PC-3 (cell line): ENCODE data around the gene RBMS3. TPM values are rescaled to one million over a fixed set of nuclear protein-coding genes. Genes with fewer than 3 reads are reported as not detected.

Experiments
- ATAC-seq: fragments of 200-7000 bp; cut with Tn5 transposase; 2 replicates; pipeline ENCODE4 v1.9.1; 2020; ENCODE audit warnings: mild to moderate bottlenecking, moderate library complexity
- BruUV-seq: library from RNA; stranded (reverse); fragments of 400-500 nt; replicated peaks from 2 replicates; lab custom pipeline; 2021; lab: Mats Ljungman, UMichigan
- CTCF ChIA-PET: fragments of 300-600 bp; sonication (Branson Sonifier 250); formaldehyde crosslinking; loops from one replicate; lab custom pipeline; 2022; ENCODE audit warnings: antibody characterized with exemption; lab: Charles Lee
- POLR2A ChIA-PET: fragments of 300-600 bp; sonication (Branson Sonifier 250); formaldehyde crosslinking; loops from one replicate; lab custom pipeline; 2022; ENCODE audit warnings: antibody characterized with exemption; ENCODE audit not compliant: unreplicated experiment; lab: Charles Lee
- DNase-seq: peaks from one replicate; pipeline ENCODE4 v3.0.0-alpha.2; 2015
- H2AFZ ChIP-seq: fragments of 300-600 bp; sonication (generic); 2 replicates; pipeline ENCODE4 v1.6.0; 2016; ENCODE audit warnings: antibody characterized with exemption, low read length
- H3F3A ChIP-seq: fragments of 300-600 bp; sonication (generic); one replicate; pipeline ENCODE4 v1.6.0; 2017; ENCODE audit warnings: antibody characterized with exemption, low read length, control low read depth, mild to moderate bottlenecking; ENCODE audit not compliant: unreplicated experiment
- H3K27ac ChIP-seq: fragments of 300-600 bp; sonication (generic); 2 replicates; pipeline ENCODE4 v1.5.1; 2016; ENCODE audit warnings: mild to moderate bottlenecking, low read length
- H3K27me3 ChIP-seq: fragments of 300-600 bp; sonication (generic); 2 replicates; pipeline ENCODE4 v1.6.1; 2016; ENCODE audit warnings: low read length, mixed read lengths
- H3K36me3 ChIP-seq: fragments of 300-600 bp; sonication (generic); 2 replicates; pipeline ENCODE4 v1.6.1; 2016; ENCODE audit warnings: low read depth, mixed run types, low read length, mixed read lengths
- H3K4me1 ChIP-seq: fragments of 300-600 bp; sonication (generic); 2 replicates; pipeline ENCODE4 v1.5.1; 2016; ENCODE audit warnings: low read length; ENCODE audit not compliant: insufficient read depth
- H3K4me2 ChIP-seq: fragments of 300-600 bp; sonication (generic); 2 replicates; pipeline ENCODE4 v1.6.0; 2016; ENCODE audit warnings: low read length
- H3K4me3 ChIP-seq: fragments of 300-600 bp; sonication (generic); 2 replicates; pipeline ENCODE4 v1.5.1; 2016; ENCODE audit warnings: mild to moderate bottlenecking, low read length, mixed read lengths
- H3K79me2 ChIP-seq: fragments of 300-600 bp; sonication (generic); 2 replicates; pipeline ENCODE4 v1.6.1; 2017; ENCODE audit warnings: low read length, mixed read lengths
- H3K9ac ChIP-seq: fragments of 300-600 bp; sonication (generic); 2 replicates; pipeline ENCODE4 v1.6.0; 2016; ENCODE audit warnings: mild to moderate bottlenecking, low read length
- H3K9me2 ChIP-seq: fragments of 300-600 bp; sonication (generic); replicated peaks from 2 replicates; pipeline ENCODE4 v1.6.1; 2016; ENCODE audit warnings: mixed run types, low read length, mixed read lengths
- H3K9me3 ChIP-seq: fragments of 300-600 bp; sonication (generic); 2 replicates; pipeline ENCODE4 v1.6.1; 2016; ENCODE audit warnings: low read length, mixed read lengths
- H4K20me1 ChIP-seq: fragments of 300-600 bp; sonication (generic); 2 replicates; pipeline ENCODE4 v1.6.1; 2016; ENCODE audit warnings: low read length, mixed read lengths
- EZH2 ChIP-seq: fragments of 300-600 bp; sonication (generic); IDR thresholded peaks from one replicate; pipeline ENCODE4 v1.6.1; 2017; ENCODE audit warnings: antibody characterized with exemption, mild to moderate bottlenecking, low read length; ENCODE audit not compliant: unreplicated experiment
- EZH2phosphoT487 ChIP-seq: fragments of 300-600 bp; sonication (generic); IDR thresholded peaks from 2 replicates; pipeline ENCODE4 v1.6.1; 2018; ENCODE audit warnings: mild to moderate bottlenecking, antibody characterized with exemption, low read length, borderline replicate concordance
- intact Hi-C: fragments of 100-400 bp; cut with micrococcal nuclease; formaldehyde crosslinking; loops from 2 replicates; pipeline ENCODE4 v1.9.0; 2023
- total RNA-seq: library from RNA; depleted of rRNA; stranded (reverse); fragments of >200 nt; gene quantifications from 2 replicates; pipeline ENCODE4 v1.2.3, GENCODE V29; 2014
- TF ChIP-seq, protein P1 (sequence below): fragments of 300-600 bp; sonication (generic); conservative IDR thresholded peaks from 2 replicates; pipeline ENCODE4 v1.5.1; 2017; ENCODE audit warnings: antibody characterized with exemption, low read depth, mild to moderate bottlenecking, low read length

Gene RBMS3
- total RNA-seq, 1 experiment from 2014 or later = 5.4 TPM

DNA sequence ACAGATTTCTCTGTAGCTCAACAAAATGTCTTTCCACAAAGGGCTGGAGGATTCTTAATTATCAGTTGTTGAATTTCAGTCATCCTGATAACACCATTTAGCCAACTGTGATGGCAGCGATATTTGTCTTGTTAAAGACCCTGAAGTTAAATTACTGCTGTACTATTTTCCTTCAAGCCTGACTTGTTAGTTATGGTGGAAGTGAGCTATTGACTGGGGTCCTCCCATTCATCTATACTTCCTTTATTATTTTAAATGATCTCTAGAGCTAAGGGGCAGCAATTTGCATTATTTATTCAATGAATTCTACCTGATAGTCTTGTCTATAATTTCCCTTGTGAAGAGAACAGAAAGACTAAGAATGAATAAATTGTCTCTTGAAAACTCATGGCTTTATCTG lies 64.1 kb downstream of the RBMS3 start:
- no peaks in the 10 kb centered on the region for H3K36me3 ChIP-seq
- ATAC-seq (no peak), DNase-seq (no peak)
- CTCF ChIA-PET = no interaction called here
- H3K79me2 ChIP-seq = no peaks in the 10 kb centered on the region
- no peak overlapping the region for H3K4me2 ChIP-seq
- no peak overlapping the region for H3K27ac ChIP-seq
- BruUV-seq = no TSS peak
- no peak overlapping the region for H3K4me3 ChIP-seq
- H4K20me1 ChIP-seq = no peaks in the 10 kb centered on the region
- no peaks in the 10 kb centered on the region for H3K4me1 ChIP-seq
- no peaks in the 10 kb centered on the region for H3K27me3 ChIP-seq
- POLR2A ChIA-PET = no interaction called here
- H3K9me3 ChIP-seq = no peaks in the 10 kb centered on the region
- TF ChIP-seq EZH2phosphoT487 = no peak
- TF ChIP-seq, protein P1, sequence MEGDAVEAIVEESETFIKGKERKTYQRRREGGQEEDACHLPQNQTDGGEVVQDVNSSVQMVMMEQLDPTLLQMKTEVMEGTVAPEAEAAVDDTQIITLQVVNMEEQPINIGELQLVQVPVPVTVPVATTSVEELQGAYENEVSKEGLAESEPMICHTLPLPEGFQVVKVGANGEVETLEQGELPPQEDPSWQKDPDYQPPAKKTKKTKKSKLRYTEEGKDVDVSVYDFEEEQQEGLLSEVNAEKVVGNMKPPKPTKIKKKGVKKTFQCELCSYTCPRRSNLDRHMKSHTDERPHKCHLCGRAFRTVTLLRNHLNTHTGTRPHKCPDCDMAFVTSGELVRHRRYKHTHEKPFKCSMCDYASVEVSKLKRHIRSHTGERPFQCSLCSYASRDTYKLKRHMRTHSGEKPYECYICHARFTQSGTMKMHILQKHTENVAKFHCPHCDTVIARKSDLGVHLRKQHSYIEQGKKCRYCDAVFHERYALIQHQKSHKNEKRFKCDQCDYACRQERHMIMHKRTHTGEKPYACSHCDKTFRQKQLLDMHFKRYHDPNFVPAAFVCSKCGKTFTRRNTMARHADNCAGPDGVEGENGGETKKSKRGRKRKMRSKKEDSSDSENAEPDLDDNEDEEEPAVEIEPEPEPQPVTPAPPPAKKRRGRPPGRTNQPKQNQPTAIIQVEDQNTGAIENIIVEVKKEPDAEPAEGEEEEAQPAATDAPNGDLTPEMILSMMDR = no peak
- no peak for TF ChIP-seq EZH2
- no peak overlapping the region for H2AFZ ChIP-seq
- H3K9ac ChIP-seq = no peak overlapping the region
- no peaks in the 10 kb centered on the region for H3F3A ChIP-seq
- intact Hi-C loops = no loop called here
- H3K9me2 ChIP-seq = no peaks in the 10 kb centered on the region

DNA sequence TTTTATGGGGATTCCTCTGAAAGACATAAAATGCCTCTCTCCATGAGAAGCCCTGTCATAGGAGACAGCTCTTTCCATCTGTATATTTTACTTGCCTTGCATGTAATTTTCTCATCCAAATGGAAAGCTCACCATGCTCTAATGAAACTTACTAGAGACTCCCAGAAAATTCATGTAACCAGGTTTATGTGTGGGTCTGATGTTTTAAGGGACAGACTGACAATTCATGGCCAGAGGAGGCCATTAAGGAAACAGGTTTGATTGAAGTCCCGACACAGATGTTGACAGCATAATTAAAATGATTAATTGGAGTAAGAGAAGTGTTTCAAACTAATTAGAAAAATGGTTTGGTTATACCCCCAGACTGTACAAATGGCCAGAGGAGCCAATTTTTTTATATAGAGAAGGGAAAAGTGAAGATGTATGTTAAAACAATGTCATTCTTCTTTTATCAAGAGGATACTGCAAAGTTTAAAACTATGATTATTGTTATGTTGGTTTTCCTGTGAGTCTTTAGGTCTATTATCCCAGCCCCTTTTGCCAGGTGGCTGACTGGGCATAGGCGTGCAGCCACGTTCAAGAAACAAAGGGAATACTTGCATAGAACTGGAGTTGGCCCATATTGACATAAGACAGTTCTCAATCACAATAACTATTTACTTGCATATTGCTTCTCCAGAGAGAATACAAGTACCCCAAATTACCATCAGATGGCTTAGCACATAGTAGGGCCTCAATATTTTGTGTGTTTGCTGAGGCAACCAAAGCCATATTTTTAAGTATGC lies 64.8 kb downstream of the RBMS3 start:
- no TSS peak for BruUV-seq
- intact Hi-C loops = no loop called here
- Histone ChIP-seq H3K9me3 (no peaks in the 10 kb centered on the region), H3K27me3 (no peaks in the 10 kb centered on the region), H3K4me2 (no peak overlapping the region), H3F3A (no peaks in the 10 kb centered on the region), H3K27ac (no peak overlapping the region), H3K36me3 (no peaks in the 10 kb centered on the region), H3K4me3 (no peak overlapping the region), H3K79me2 (no peaks in the 10 kb centered on the region), H3K4me1 (no peaks in the 10 kb centered on the region), H3K9ac (no peak overlapping the region), H3K9me2 (no peaks in the 10 kb centered on the region), H4K20me1 (no peaks in the 10 kb centered on the region), H2AFZ (no peak overlapping the region)
- DNase-seq (no peak), ATAC-seq (no peak)
- CTCF ChIA-PET = no interaction called here
- TF ChIP-seq EZH2phosphoT487 = no peak
- no peak for TF ChIP-seq EZH2
- TF ChIP-seq, protein P1 = no peak
- POLR2A ChIA-PET = no interaction called here

DNA sequence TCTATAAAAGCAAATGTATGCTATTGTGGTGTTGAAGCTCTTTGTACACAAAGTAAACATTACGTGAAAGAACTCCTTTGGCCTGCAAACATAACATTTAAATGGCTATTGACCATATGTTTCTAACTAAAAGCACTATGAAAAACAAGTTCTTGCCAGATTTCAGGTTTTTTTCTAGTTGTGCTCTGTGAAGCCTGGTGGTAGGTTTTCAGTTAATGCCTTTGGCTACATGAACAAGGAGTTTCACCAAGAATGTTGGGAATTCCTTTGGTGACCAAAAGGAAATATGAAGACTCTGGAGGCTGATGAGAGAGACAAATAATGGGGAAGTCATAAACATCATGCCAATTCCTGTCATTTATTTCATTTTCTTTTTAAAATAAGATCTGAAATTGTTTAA lies 66.0 kb downstream of the RBMS3 start:
- TF ChIP-seq, protein P1 = no peak
- no peak for TF ChIP-seq EZH2phosphoT487
- TF ChIP-seq EZH2 = no peak
- no peaks in the 10 kb centered on the region for H4K20me1 ChIP-seq
- intact Hi-C loops = no loop called here
- no peaks in the 10 kb centered on the region for H3K4me1 ChIP-seq
- no peaks in the 10 kb centered on the region for H3F3A ChIP-seq
- H3K36me3 ChIP-seq = no peaks in the 10 kb centered on the region
- H3K27me3 ChIP-seq = no peaks in the 10 kb centered on the region
- H3K9me3 ChIP-seq = no peaks in the 10 kb centered on the region
- H3K4me3 ChIP-seq = no peak overlapping the region
- no peak overlapping the region for H3K9ac ChIP-seq
- no TSS peak for BruUV-seq
- no peak overlapping the region for H2AFZ ChIP-seq
- H3K9me2 ChIP-seq = no peaks in the 10 kb centered on the region
- DNase-seq (no peak), ATAC-seq (no peak)
- ChIA-PET POLR2A (no interaction called here), CTCF (no interaction called here)
- H3K79me2 ChIP-seq = no peaks in the 10 kb centered on the region
- no peak overlapping the region for H3K4me2 ChIP-seq
- no peak overlapping the region for H3K27ac ChIP-seq
